GM23248 (cell line): Measurements from ENCODE around the gene CFAP299. TPM values are rescaled to one million over a fixed set of nuclear protein-coding genes. Genes with fewer than 3 reads are reported as not detected.
A peak's percentile ranks its signal among the peaks of the same experiment; 100 is the strongest.

Experiments used
- DNase-seq: peaks from one replicate; pipeline ENCODE4 v3.0.0-alpha.2; 2015
- H2AFZ ChIP-seq: fragments of 200-600 bp; sonication (generic); 2 replicates; pipeline ENCODE4 v1.6.1; 2016; ENCODE audit warnings: antibody characterized with exemption
- H3F3A ChIP-seq: fragments of 200-600 bp; sonication (generic); 2 replicates; pipeline ENCODE4 v1.6.1; 2016; ENCODE audit warnings: mild to moderate bottlenecking, antibody characterized with exemption, mixed run types; ENCODE audit not compliant: insufficient read depth
- H3K27ac ChIP-seq: fragments of 200-600 bp; sonication (generic); 2 replicates; pipeline ENCODE4 v1.5.1; 2016; ENCODE audit warnings: mild to moderate bottlenecking
- H3K27me3 ChIP-seq: fragments of 200-600 bp; sonication (generic); replicated peaks from 2 replicates; pipeline ENCODE4 v1.6.1; 2016; ENCODE audit warnings: mild to moderate bottlenecking; ENCODE audit not compliant: insufficient read depth
- H3K36me3 ChIP-seq: fragments of 200-600 bp; sonication (generic); 2 replicates; pipeline ENCODE4 v1.6.1; 2016; ENCODE audit warnings: low read depth, mild to moderate bottlenecking
- H3K4me1 ChIP-seq: fragments of 200-600 bp; sonication (generic); 2 replicates; pipeline ENCODE4 v1.6.1; 2016; ENCODE audit warnings: mild to moderate bottlenecking; ENCODE audit not compliant: insufficient read depth
- H3K4me2 ChIP-seq: fragments of 200-600 bp; sonication (generic); one replicate; pipeline ENCODE4 v1.6.1; 2016; ENCODE audit warnings: mild to moderate bottlenecking; ENCODE audit not compliant: unreplicated experiment
- H3K4me3 ChIP-seq: fragments of 200-600 bp; sonication (generic); 2 replicates; pipeline ENCODE4 v1.5.1; 2016; ENCODE audit warnings: mild to moderate bottlenecking
- H3K79me2 ChIP-seq: fragments of 200-600 bp; sonication (generic); 2 replicates; pipeline ENCODE4 v1.6.1; 2016; ENCODE audit warnings: mild to moderate bottlenecking; ENCODE audit not compliant: insufficient read depth
- H3K9ac ChIP-seq: fragments of 200-600 bp; sonication (generic); 2 replicates; pipeline ENCODE4 v1.6.1; 2016; ENCODE audit warnings: mild to moderate bottlenecking
- H3K9me2 ChIP-seq: fragments of 200-600 bp; sonication (generic); 2 replicates; pipeline ENCODE4 v1.6.1; 2016; ENCODE audit warnings: mixed run types, mild to moderate bottlenecking, moderate library complexity; ENCODE audit not compliant: insufficient read depth
- H3K9me3 ChIP-seq: fragments of 200-600 bp; sonication (generic); one replicate; pipeline ENCODE4 v1.6.1; 2017; ENCODE audit warnings: low read depth
- H4K20me1 ChIP-seq: fragments of 200-600 bp; sonication (generic); 2 replicates; pipeline ENCODE4 v1.6.0; 2016; ENCODE audit not compliant: insufficient read depth
- EZH2 ChIP-seq: fragments of 200-600 bp; sonication (generic); IDR thresholded peaks from 2 replicates; pipeline ENCODE4 v1.6.1; 2018; ENCODE audit warnings: antibody characterized with exemption, mild to moderate bottlenecking; ENCODE audit not compliant: insufficient read depth, poor library complexity, severe bottlenecking
- EZH2phosphoT487 ChIP-seq: fragments of 200-600 bp; sonication (generic); IDR thresholded peaks from 2 replicates; pipeline ENCODE4 v1.6.1; 2018; ENCODE audit warnings: antibody characterized with exemption, moderate library complexity, mild to moderate bottlenecking, low read depth; ENCODE audit not compliant: insufficient read depth
- WGBS, 2 experiments: methylation state at CpG; one replicate each; pipeline ENCODE4 v1.1.6; 2015 to 2017; ENCODE audit warnings: low lambda C conversion rate in 2 of 2, low coverage in 1 of 2; ENCODE audit errors: missing lambda C conversion rate in 2 of 2; 5-methylcytosine and 5-hydroxymethylcytosine counted together
- in situ Hi-C: fragments of 300-500 bp; cut with MboI; formaldehyde crosslinking; loops from 2 replicates; pipeline ENCODE4 v1.15.0; 2020
- polyA plus RNA-seq: library from polyadenylated mRNA; unstranded; fragments of >200 nt; fragmentation: Nextera tagmentation; extraction: Ambion mirVana; gene quantifications from 2 replicates; pipeline ENCODE4 v1.2.1, GENCODE V29; 2016
- total RNA-seq: library from RNA; depleted of rRNA; stranded (reverse); fragments of >200 nt; shearing (Covaris generic); gene quantifications from 2 replicates; pipeline ENCODE4 v1.2.3, GENCODE V29; 2014

The CFAP299 gene
- total and polyA plus RNA-seq, 2 experiments from 2014 or later, result 1.0 to 1.1 TPM

DNA sequence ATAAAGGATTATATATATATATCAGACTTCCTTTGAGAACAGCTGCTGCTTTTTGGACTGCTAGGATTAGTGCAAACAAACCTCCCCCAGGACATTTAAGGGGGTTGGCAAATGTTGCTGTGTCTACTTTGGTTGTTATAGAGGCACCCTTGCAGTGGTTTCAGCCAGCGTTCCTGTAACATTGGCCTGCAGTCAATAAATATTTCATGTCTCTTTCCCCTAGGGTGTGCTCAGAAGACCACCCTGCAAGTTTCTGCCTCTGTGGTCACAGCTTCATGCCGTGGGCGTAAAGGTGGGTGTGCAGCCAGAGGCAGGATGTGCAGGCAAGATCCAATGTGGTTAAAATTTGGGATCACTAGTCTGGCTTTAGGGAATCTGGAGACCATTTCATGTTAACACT is 40.2 kb upstream of the CFAP299 start:
- peaks cover 36% of the 10 kb centered on the region for H3K4me1 ChIP-seq
- H2AFZ ChIP-seq, result no peak overlapping the region
- H3K9me3 ChIP-seq, result no peaks in the 10 kb centered on the region
- no peak for DNase-seq
- H3K4me2 ChIP-seq, result peak overlapping the region; percentile 11
- peak overlapping the region; percentile 11 for H3K27ac ChIP-seq
- peaks cover 64% of the 10 kb centered on the region for H3F3A ChIP-seq
- WGBS, 2 experiments, result 45 to 50% methylated on average over 3 of the region's 3 CpGs
- H3K27me3 ChIP-seq, result no peaks in the 10 kb centered on the region
- in situ Hi-C loops, result no loop called here
- no peaks in the 10 kb centered on the region; the same call in 1 of the 2 replicates for H3K36me3 ChIP-seq
- no peak overlapping the region for H3K9ac ChIP-seq
- peaks cover 2% of the 10 kb centered on the region for H3K79me2 ChIP-seq
- H4K20me1 ChIP-seq, result no peaks in the 10 kb centered on the region
- H3K9me2 ChIP-seq, result no peaks in the 10 kb centered on the region
- H3K4me3 ChIP-seq, result no peak overlapping the region
- TF ChIP-seq EZH2 (no peak), EZH2phosphoT487 (no peak)

- H3K27ac ChIP-seq, result peak overlapping the region; percentile 11
- H3K9ac ChIP-seq, result no peak overlapping the region
- no peaks in the 10 kb centered on the region for H3K9me3 ChIP-seq
- H4K20me1 ChIP-seq, result no peaks in the 10 kb centered on the region
- DNase-seq, result peak; percentile 73
- no peaks in the 10 kb centered on the region; the same call in 1 of the 2 replicates for H3K79me2 ChIP-seq
- H3K9me2 ChIP-seq, result no peaks in the 10 kb centered on the region
- no peak overlapping the region for H2AFZ ChIP-seq
- peaks cover 64% of the 10 kb centered on the region for H3F3A ChIP-seq
- in situ Hi-C loops, result no loop called here
- peak overlapping the region; percentile 11 for H3K4me2 ChIP-seq
- H3K27me3 ChIP-seq, result no peaks in the 10 kb centered on the region
- TF ChIP-seq EZH2phosphoT487 (no peak), EZH2 (no peak)
- 52 to 59% methylated on average over 5 of the region's 5 CpGs for WGBS, 2 experiments
- no peaks in the 10 kb centered on the region; the same call in 1 of the 2 replicates for H3K36me3 ChIP-seq
- H3K4me1 ChIP-seq, result peaks cover 36% of the 10 kb centered on the region
- no peak overlapping the region for H3K4me3 ChIP-seq
Observed at GRCh38 chr4:80295826-80296225, 39.7 kb upstream of the CFAP299 start.

- Histone ChIP-seq H3K9me3 (no peaks in the 10 kb centered on the region), H3K36me3 (no peaks in the 10 kb centered on the region), H3K9ac (no peak overlapping the region), H3K9me2 (no peaks in the 10 kb centered on the region), H3K4me1 (peaks cover 34% of the 10 kb centered on the region), H4K20me1 (no peaks in the 10 kb centered on the region), H3K27ac (no peak overlapping the region), H3K4me3 (no peak overlapping the region), H2AFZ (no peak overlapping the region), H3K27me3 (no peaks in the 10 kb centered on the region), H3F3A (peaks cover 46% of the 10 kb centered on the region), H3K79me2 (no peaks in the 10 kb centered on the region), H3K4me2 (no peak overlapping the region)
- in situ Hi-C loops, result loop anchor here (25.0 kb wide), 1 partner anchor 1365 kb away; the partner anchor contains the start of gene PAQR3
- no peak for TF ChIP-seq EZH2phosphoT487
- TF ChIP-seq EZH2, result no peak
- DNase-seq, result no peak
- WGBS, 2 experiments, result 67 to 71% methylated on average over 4 of the region's 4 CpGs
Observed at GRCh38 chr4:80301884-80302283, 33.6 kb upstream of the CFAP299 start.

GRCh38 chr4:80302616-80303223 is 32.8 kb upstream of the CFAP299 start:
- no peak overlapping the region for H2AFZ ChIP-seq
- TF ChIP-seq EZH2phosphoT487 (no peak), EZH2 (no peak)
- H3K9me2 ChIP-seq, result no peaks in the 10 kb centered on the region
- no peak overlapping the region for H3K9ac ChIP-seq
- H3K4me2 ChIP-seq, result no peak overlapping the region
- no peaks in the 10 kb centered on the region for H3K36me3 ChIP-seq
- no peak overlapping the region for H3K27ac ChIP-seq
- in situ Hi-C loops, result loop anchor here (25.0 kb wide), 1 partner anchor 1365 kb away; the partner anchor contains the start of gene PAQR3
- no peaks in the 10 kb centered on the region for H3K79me2 ChIP-seq
- H3F3A ChIP-seq, result peaks cover 49% of the 10 kb centered on the region
- DNase-seq, result no peak
- H4K20me1 ChIP-seq, result no peaks in the 10 kb centered on the region
- no peaks in the 10 kb centered on the region for H3K27me3 ChIP-seq
- 89 to 91% methylated on average over 18 to 26 of the region's 26 CpGs for WGBS, 2 experiments
- H3K9me3 ChIP-seq, result no peaks in the 10 kb centered on the region
- H3K4me3 ChIP-seq, result no peak overlapping the region
- H3K4me1 ChIP-seq, result peaks cover 42% of the 10 kb centered on the region
